OCI-LY3 (cell line): ENCODE results near the gene EFNA5.

Source experiments
- CTCF ChIP-seq: fragments of 200-600, 300-600 bp; sonication (generic); IDR thresholded peaks from 2 replicates; pipeline ENCODE4 v1.5.1; 2014; ENCODE audit warnings: antibody characterized with exemption, low read length, low read depth
- EZH2phosphoT487 ChIP-seq: fragments of 200-600 bp; shearing (Covaris generic); IDR thresholded peaks from 2 replicates; pipeline ENCODE4 v1.6.1; 2018; ENCODE audit warnings: antibody characterized with exemption, mixed run types, low read depth

GRCh38 chr5:107636068-107636467 lies 34.7 kb downstream of the EFNA5 start:
- TF ChIP-seq CTCF (no peak), EZH2phosphoT487 (no peak)
